22Rv1 (cell line): ENCODE data around the gene DNAH9.

ENCODE experiments used
- H3K27ac ChIP-seq: fragments of 450-650 bp; 2 replicates; pipeline ENCODE4 v1.5.1; 2017
- ZFX ChIP-seq: fragments of 450-650 bp; IDR thresholded peaks from 2 replicates; pipeline ENCODE4 v1.6.1; 2017; ENCODE audit warnings: antibody characterized with exemption, borderline replicate concordance
- TF ChIP-seq, protein P1 (sequence below): fragments of 450-650 bp; IDR thresholded peaks from 2 replicates; pipeline ENCODE4 v1.5.1; 2017; ENCODE audit warnings: mild to moderate bottlenecking

The DNAH9 gene

DNA sequence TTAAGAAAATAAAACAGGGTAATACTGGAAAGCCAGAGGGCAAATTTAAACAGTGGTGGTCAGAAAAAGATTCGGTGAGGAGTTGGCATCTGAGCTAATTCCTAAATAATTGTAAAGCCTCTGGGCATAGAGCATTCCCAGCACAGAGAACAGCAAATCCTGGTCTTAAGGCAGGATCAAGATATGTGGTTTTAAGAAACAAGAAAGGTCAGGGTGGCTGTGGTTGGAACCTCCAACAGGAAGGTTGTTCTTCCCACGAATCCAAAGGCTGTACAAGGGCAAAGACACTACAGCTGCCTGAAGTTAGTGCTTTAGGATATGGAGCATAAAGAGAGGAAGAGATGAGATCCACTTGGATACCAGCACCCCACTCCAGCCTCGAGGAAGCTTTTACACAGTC is 284.4 kb downstream of the DNAH9 start:
- H3K27ac ChIP-seq = no peak overlapping the region
- no peak for TF ChIP-seq ZFX
- TF ChIP-seq, protein P1, sequence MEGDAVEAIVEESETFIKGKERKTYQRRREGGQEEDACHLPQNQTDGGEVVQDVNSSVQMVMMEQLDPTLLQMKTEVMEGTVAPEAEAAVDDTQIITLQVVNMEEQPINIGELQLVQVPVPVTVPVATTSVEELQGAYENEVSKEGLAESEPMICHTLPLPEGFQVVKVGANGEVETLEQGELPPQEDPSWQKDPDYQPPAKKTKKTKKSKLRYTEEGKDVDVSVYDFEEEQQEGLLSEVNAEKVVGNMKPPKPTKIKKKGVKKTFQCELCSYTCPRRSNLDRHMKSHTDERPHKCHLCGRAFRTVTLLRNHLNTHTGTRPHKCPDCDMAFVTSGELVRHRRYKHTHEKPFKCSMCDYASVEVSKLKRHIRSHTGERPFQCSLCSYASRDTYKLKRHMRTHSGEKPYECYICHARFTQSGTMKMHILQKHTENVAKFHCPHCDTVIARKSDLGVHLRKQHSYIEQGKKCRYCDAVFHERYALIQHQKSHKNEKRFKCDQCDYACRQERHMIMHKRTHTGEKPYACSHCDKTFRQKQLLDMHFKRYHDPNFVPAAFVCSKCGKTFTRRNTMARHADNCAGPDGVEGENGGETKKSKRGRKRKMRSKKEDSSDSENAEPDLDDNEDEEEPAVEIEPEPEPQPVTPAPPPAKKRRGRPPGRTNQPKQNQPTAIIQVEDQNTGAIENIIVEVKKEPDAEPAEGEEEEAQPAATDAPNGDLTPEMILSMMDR = no peak

- no peak overlapping the region for H3K27ac ChIP-seq
- no peak for TF ChIP-seq ZFX
- TF ChIP-seq, protein P1 = no peak
These were observed 286.8 kb downstream of the DNAH9 start for GRCh38 chr17:11885051-11885450.

DNA sequence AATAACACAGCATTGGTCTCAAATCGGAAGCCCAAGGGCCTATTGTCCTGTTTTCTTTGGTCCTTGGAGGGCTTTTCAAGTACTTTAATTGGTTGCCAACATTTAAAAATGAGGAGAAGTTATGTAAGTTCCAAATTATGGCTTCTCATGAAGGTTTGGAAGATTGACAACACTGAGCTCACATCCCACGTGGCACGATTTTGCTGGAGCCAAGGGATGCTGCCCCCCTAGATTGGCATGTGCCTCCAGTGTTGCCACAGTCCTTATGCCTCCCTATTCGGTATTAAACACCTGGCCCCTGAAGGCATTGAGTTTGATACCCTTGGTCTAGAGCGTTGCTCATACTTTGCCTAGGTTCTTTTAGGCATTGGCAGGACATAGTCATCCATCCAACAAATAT is 291.0 kb downstream of the DNAH9 start:
- no peak overlapping the region for H3K27ac ChIP-seq
- TF ChIP-seq, protein P1 = no peak
- TF ChIP-seq ZFX = no peak

GRCh38 chr17:11893862-11894261 is 295.6 kb downstream of the DNAH9 start:
- no peak for TF ChIP-seq ZFX
- TF ChIP-seq, protein P1 = no peak
- no peak overlapping the region for H3K27ac ChIP-seq

DNA sequence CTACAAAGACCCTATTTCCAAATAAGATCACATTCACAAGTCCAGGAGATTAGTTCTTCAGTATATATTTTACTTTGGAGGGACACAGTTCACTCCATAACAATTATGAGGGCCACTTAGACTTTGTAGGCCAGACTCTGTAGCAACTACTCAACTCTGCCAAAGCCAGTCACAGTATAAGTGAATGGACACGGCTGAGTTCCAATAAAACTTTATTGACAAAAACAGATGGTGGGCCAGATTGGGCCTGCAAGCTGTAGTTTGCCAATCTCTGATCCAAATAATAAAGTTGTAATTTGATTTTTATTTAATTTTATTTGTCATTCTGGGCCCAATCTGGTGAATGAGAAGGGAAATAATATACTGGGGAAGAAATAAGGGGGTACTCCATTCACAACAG is 297.9 kb downstream of the DNAH9 start:
- H3K27ac ChIP-seq = no peak overlapping the region
- no peak for TF ChIP-seq ZFX
- TF ChIP-seq, protein P1 = no peak

DNA sequence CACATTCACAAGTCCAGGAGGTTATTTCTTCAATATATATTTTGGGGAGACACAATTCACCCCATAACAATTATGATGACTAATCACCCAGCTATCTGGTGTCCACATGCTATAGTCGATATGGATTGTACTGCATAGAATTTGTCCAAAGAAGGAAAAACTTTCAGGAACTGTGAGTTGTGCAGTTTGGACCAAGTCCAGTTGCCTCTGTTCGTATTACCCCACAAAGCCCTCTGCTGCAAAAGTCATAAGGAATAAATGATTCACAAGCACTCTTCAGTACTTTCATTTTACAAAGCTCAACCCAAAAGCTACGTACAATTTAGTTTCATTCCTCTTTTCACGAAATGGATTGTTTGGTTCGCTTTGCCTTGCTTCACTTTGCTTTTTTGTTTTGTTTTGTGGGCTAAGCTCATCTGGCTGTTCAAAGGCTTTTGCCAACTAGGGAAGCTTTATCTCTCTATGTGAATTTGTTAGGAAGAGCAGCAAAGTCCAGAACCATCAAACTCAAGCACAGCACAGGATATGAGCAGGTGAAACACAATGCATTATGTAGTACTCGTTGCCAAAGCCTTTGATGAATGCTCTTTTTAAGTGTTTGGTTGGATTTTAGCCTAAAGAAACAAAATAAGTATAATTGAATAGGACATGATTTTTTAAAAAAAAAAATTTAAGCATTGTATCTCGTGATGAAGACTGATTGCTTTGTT is 300.4 kb downstream of the DNAH9 start:
- H3K27ac ChIP-seq = no peak overlapping the region
- TF ChIP-seq, protein P1 = no peak
- TF ChIP-seq ZFX = no peak

GRCh38 chr17:11899537-11899942 is 301.3 kb downstream of the DNAH9 start:
- no peak overlapping the region for H3K27ac ChIP-seq
- TF ChIP-seq, protein P1 = no peak
- no peak for TF ChIP-seq ZFX
